Upper lobe of left lung (tissue), 6 donors: ENCODE results near the gene LAMC2. TPM values are rescaled to one million over a fixed set of nuclear protein-coding genes. Genes with fewer than 3 reads are reported as not detected.

Experiments
- ATAC-seq, 2 donors: fragments of 200-7000 bp; cut with Tn5 transposase; one replicate each; pipeline ENCODE4 v1.9.1; 2022; ENCODE audit warnings: mild to moderate bottlenecking in 2 of 2, moderate library complexity in 2 of 2; ENCODE audit not compliant: low FRiP score in 2 of 2
- DNase-seq, 2 donors: peaks; one replicate each; pipeline ENCODE4 v3.0.0-alpha.2; 2019 to 2020
- H3K27ac ChIP-seq, 4 donors: fragments of 200-600 bp; sonication (generic); one replicate each; pipeline ENCODE4 v1.5.1; 2016 to 2019
- H3K27me3 ChIP-seq, 4 donors: fragments of 200-600 bp; sonication (generic); one replicate each; pipeline ENCODE4 v1.5.1; 2017 to 2019
- H3K36me3 ChIP-seq, 4 donors: fragments of 200-600 bp; sonication (generic); one replicate each; pipeline ENCODE4 v1.5.1; 2016 to 2019
- H3K4me1 ChIP-seq, 4 donors: fragments of 200-600 bp; sonication (generic); one replicate each; pipeline ENCODE4 v1.5.1; 2018 to 2019
- H3K4me3 ChIP-seq, 4 donors: fragments of 200-600 bp; sonication (generic); one replicate each; pipeline ENCODE4 v1.5.1; 2017 to 2019; ENCODE audit warnings: mild to moderate bottlenecking in 2 of 4, moderate library complexity in 1 of 4
- H3K9me3 ChIP-seq, 4 donors: fragments of 200-600 bp; sonication (generic); one replicate each; pipeline ENCODE4 v1.5.1; 2018 to 2019
- CTCF ChIP-seq, 6 experiments: fragments of 450-650 bp in 4 of 6; fragments of 200-600 bp in 2 of 6; sonication (generic) in 2 of 6; IDR thresholded peaks; one replicate each; pipeline ENCODE4 v1.5.1; 2016 to 2019; ENCODE audit warnings: antibody characterized with exemption in 6 of 6
- EP300 ChIP-seq, 4 donors: sonication (generic); formaldehyde crosslinking; IDR thresholded peaks; one replicate each; pipeline ENCODE4 v1.5.1; 2017; ENCODE audit warnings: antibody characterized with exemption in 4 of 4, control low read depth in 2 of 4
- POLR2A ChIP-seq, 4 donors: fragments of 450-650 bp; IDR thresholded peaks; one replicate each; pipeline ENCODE4 v1.5.1; 2016 to 2017; ENCODE audit warnings: antibody characterized with exemption in 4 of 4, mild to moderate bottlenecking in 2 of 4
- POLR2AphosphoS5 ChIP-seq, 2 donors: sonication (generic); formaldehyde crosslinking; IDR thresholded peaks; one replicate each; pipeline ENCODE4 v1.5.1; 2017; ENCODE audit warnings: antibody characterized with exemption in 2 of 2
- WGBS, 2 donors: methylation state at CpG; one replicate each; pipeline ENCODE4 v1.1.5; 2017 to 2018; 5-methylcytosine and 5-hydroxymethylcytosine counted together
- total RNA-seq, 6 donors: library from RNA; depleted of rRNA in 4 of 6; stranded (reverse); fragments of >200 nt in 4 of 6; gene quantifications; one replicate each; pipeline versions ENCODE4 v1.1.0 to v1.2.1, GENCODE V29; 2016 to 2021
- donor health status: DM: no; HTN: no; CAD: no; lungs with moderate emphysema.
- donor health status: DM: no; HTN: yes; CAD: no; lungs with severe emphysema.

The LAMC2 gene
- 10 to 100 TPM; 10.5 to 74.6 (median 46.1) TPM for total RNA-seq

GRCh38 chr1:183185941-183186490, at the start of gene LAMC2:
Gene LAMC2, plus strand, starts transcription at chr1:183186264. Its CDS starts 89 bp downstream, at chr1:183186353.
- H3K27ac ChIP-seq = peak within 1 kb of the TSS; percentile 29 to 70 (median 58)

GRCh38 chr1:183137782-183138181, 48.3 kb upstream of the LAMC2 start:
- Histone ChIP-seq H3K36me3 (peaks cover 17 to 80% (median 29%) of the 10 kb centered on the region in 4 donors), H3K4me3 (no peak overlapping the region), H3K4me1 (peaks cover 0 to 11% (median 8%) of the 10 kb centered on the region in 4 donors), H3K27me3 (no peaks in the 10 kb centered on the region), H3K27ac (no peak overlapping the region), H3K9me3 (no peaks in the 10 kb centered on the region)
- no peak for DNase-seq
- 61 to 77% methylated on average over 3 of the region's 3 CpGs for WGBS, 2 donors
- TF ChIP-seq POLR2AphosphoS5 (IDR thresholded peaks at IDR 0.05) (no peak), CTCF (IDR thresholded peaks at IDR 0.05) (no peak), EP300 (IDR thresholded peaks at IDR 0.05) (no peak), POLR2A (IDR thresholded peaks at IDR 0.05) (no peak)
- peak in 1 of 2 donors; percentile 75 for ATAC-seq

More at GRCh38 chr1:183185941-183186490, at the start of gene LAMC2:
- Histone ChIP-seq H3K27me3 (peaks cover 0 to 4% (median 0%) of the 10 kb centered on the region in 4 donors), H3K36me3 (no peaks in the 10 kb centered on the region), H3K4me1 (peaks cover 0 to 2% (median 2%) of the 10 kb centered on the region in 4 donors), H3K9me3 (no peaks in the 10 kb centered on the region), H3K4me3 (peak within 1 kb of the TSS in 3 of 4 donors; percentile 35 to 49 (median 44))
- peak; percentile 65 to 94 for ATAC-seq
- 6 to 37% methylated on average over 9 to 24 of the region's 30 CpGs for WGBS, 2 donors
- TF ChIP-seq CTCF (IDR thresholded peaks at IDR 0.05) (peak in 3 of 6 experiments; percentile 37 to 55 (median 52)), EP300 (IDR thresholded peaks at IDR 0.05) (no peak), POLR2A (IDR thresholded peaks at IDR 0.05) (peak in 2 of 4 donors; percentile 37 to 46), POLR2AphosphoS5 (IDR thresholded peaks at IDR 0.05) (peak; percentile 13 to 49)
- peak; percentile 80 to 87 for DNase-seq

- Histone ChIP-seq H3K36me3 (peaks cover 11 to 80% (median 27%) of the 10 kb centered on the region in 4 donors), H3K9me3 (no peaks in the 10 kb centered on the region), H3K4me3 (no peak overlapping the region), H3K4me1 (peaks cover 0 to 11% (median 8%) of the 10 kb centered on the region in 4 donors), H3K27me3 (no peaks in the 10 kb centered on the region), H3K27ac (peak overlapping the region in 2 of 4 donors; percentile 40 to 47)
- DNase-seq (no peak), ATAC-seq (peak in 1 of 2 donors; percentile 72)
- WGBS, 2 donors = 68 to 84% methylated on average over 4 of the region's 4 CpGs
- TF ChIP-seq EP300 (IDR thresholded peaks at IDR 0.05) (no peak), POLR2A (IDR thresholded peaks at IDR 0.05) (no peak), CTCF (IDR thresholded peaks at IDR 0.05) (no peak), POLR2AphosphoS5 (IDR thresholded peaks at IDR 0.05) (no peak)
Observed at GRCh38 chr1:183138301-183138700, 47.8 kb upstream of the LAMC2 start.

- ATAC-seq = no peak
- Histone ChIP-seq H3K4me3 (no peak overlapping the region), H3K4me1 (peaks cover 0 to 11% (median 8%) of the 10 kb centered on the region in 4 donors), H3K27me3 (no peaks in the 10 kb centered on the region), H3K9me3 (no peaks in the 10 kb centered on the region), H3K27ac (peak overlapping the region in 1 of 4 donors; percentile 43), H3K36me3 (peaks cover 8 to 75% (median 21%) of the 10 kb centered on the region in 4 donors)
- TF ChIP-seq POLR2AphosphoS5 (IDR thresholded peaks at IDR 0.05) (no peak), CTCF (IDR thresholded peaks at IDR 0.05) (no peak), EP300 (IDR thresholded peaks at IDR 0.05) (peak in 1 of 4 donors; percentile 13)
- no peak for DNase-seq
- WGBS, 2 donors = 72 to 79% methylated on average over 4 of the region's 4 CpGs
Observed at GRCh38 chr1:183139281-183139942, 46.7 kb upstream of the LAMC2 start.
